ENCODE results near the gene CCN2.
"Not testable (repeated sequence)": the region's sequence is repeated elsewhere in the genome, so short reads cannot be mapped to it uniquely, and the experiment has no call there.

The CCN2 gene

DNA sequence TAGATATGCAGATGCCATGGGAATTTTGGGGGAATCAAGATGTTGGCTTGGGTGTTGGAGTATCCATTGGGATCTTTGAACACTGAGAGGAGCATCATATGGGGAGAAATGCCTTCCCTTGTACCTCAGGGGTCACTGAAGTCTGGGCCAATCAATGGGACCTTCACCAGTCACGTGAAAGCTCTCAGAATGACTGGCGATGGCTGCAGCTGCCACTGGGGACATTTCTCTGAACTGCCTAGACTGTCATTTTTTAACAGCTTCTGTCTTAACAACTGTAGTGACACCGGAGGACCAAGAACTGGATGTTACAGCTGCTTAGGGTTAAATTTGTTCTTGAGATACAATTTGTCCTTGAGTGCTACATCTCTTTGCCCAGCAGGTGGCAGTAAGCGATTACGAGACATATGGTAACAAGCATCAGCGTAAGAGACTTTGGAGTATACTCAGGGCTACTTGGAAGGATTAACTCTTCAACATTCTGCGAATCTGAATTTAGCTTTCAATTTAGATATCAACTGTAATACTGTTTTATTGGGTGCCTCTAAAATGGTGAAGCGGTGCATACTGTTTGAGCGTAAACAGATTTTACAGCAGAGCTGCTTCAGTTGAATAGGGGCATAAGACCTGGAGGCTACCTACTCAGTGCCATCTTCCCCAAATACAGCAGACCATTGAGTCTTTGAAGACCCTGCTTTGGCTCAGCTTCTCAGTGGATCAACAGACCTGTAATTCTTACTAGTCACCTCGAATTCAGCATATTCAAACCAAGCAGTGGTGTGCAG lies 36.0 kb downstream of the CCN2 start:
- FAIRE-seq = peak; percentile 97

DNA sequence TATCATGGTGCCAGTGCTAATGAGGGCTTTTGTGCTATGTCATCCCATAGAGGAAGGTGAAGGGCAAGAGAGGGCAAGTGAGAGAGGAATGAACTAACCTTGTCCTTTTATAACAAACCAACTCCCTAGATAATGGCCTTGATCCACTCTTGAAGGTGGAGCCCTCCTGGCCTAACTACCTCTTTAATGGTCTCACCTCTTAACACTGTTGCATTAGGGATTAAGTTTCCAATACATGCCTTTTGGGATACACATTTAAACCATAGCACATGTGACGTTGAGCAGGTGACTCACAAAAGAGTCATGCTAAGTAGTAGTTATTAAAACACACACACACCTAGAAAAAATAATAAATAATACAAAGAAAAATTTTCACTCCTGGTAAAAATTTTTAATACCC lies 36.9 kb downstream of the CCN2 start:
- no peak for DNase-seq (ENCODE audit: insufficient read length, low spot score)
- FAIRE-seq = no peak

More for the DNA sequence above, 36.0 kb downstream of the CCN2 start:
- peak; percentile 21 for DNase-seq (ENCODE audit: insufficient read length, low spot score)

DNA sequence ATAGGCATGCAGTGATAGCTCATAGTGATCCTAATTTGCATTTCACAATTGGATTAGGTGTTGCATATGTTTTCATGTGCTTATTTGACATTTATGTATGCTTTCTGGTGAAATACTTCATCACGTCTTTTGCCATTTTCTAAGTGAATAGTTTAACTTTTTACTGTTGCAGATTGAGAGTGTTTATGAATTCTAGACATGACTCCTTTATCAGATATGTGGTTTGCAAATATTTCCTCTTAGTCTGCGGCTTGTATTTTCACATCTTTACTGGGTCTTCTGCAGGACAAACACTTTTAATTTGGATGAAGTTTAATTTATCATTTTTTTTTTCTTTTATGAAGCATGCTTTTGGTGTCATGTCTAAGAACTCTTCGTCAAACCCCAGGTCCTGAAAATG lies 39.2 kb downstream of the CCN2 start:
- FAIRE-seq (no peak), DNase-seq (ENCODE audit: insufficient read length, low spot score) (no peak)

DNA sequence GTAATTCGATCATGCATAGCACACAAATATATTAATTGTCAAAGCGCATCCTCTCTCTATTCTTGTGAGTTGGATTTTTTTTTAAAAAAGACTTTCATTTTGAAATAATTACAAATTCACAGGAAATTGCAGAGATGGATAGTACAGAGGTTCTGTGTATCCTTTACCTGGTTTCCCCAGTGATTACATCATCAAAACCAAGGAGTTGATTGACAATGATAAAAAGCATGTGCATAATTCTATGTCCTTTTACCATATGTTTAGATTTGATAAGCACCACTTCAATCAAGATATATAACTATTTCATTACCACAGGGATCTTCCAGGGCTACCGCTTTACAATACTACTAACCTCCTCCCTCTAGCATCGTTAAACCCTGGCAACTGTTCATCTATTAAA lies 40.2 kb downstream of the CCN2 start:
- no peak for FAIRE-seq
- DNase-seq (ENCODE audit: insufficient read length, low spot score) = no peak

DNA sequence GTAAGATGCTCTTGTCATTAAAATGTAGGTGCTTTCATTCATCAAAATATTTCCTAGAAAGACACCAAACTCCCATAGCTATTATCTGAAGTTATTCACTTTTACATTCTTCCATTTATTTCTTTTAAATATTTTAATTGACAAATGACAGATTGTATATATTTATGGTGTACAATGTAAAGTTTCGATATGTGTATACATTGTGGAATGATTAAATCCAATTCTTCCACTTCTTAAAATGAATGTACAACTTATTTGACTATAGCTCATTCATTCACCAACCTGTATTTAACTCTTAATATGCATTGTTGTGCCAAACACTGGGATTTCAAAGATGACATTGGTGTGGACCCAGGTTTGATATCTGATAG lies 41.0 kb downstream of the CCN2 start:
- no peak for DNase-seq (ENCODE audit: insufficient read length, low spot score)
- FAIRE-seq = no peak

DNA sequence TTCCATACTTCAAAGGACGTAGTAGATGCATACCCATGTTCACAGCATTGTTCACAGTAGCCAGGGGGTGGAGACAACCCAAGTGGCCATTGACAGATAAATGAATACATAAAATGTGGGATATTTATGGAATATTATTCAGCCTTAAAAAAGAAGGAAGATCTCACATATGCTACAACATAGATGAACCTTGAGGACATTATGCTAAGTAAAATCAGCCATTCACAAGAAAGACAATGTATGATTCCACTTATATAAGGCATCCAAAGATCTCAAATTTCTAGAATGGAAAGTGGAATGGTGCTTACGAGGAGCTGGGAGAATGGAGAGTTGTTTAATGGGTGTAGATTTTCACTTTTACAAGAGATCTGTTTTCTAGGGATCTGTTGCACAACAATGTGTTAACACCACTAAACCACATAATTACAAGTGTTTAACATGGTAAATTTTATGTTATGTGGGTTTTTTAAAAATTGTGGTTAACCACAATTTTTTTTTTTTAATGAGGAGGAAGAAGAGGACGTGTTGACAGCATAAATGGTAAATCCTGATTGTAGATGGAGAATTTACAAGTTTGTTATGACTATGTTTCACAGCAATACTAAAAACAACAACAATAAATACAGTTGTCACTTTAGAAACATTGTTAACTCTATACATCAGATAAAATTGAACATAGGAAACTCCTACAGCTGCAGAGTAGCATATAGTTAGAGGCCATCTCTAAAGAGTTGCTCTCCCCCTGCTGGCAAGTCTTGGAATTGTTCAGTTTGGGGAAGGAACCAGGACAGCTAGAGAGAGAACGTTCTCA lies 41.6 kb downstream of the CCN2 start:
- DNase-seq (ENCODE audit: insufficient read length, low spot score) = peak; percentile 20
- peak; percentile 72 for FAIRE-seq

DNA sequence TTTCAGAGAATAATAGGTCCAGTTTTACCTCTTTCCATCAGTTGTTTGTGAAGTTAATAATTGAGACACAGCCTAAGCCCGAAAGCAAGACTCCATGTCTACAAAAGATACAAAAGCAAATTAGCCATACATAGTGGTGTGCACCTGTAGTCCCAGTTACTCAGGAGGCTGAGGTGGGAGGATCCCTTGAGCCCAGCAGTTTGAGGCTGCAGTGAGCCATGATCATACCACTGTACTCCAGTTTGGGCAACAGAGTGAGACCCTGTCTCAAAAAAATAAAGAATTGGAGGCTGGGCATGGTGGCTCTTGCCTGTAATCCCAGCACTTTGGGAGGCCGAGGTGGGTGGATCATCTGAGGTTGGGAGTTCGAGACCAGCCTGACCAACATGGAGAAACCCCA lies 42.4 kb downstream of the CCN2 start:
- not testable (repeated sequence) for FAIRE-seq; DNase-seq (ENCODE audit: insufficient read length, low spot score)

DNA sequence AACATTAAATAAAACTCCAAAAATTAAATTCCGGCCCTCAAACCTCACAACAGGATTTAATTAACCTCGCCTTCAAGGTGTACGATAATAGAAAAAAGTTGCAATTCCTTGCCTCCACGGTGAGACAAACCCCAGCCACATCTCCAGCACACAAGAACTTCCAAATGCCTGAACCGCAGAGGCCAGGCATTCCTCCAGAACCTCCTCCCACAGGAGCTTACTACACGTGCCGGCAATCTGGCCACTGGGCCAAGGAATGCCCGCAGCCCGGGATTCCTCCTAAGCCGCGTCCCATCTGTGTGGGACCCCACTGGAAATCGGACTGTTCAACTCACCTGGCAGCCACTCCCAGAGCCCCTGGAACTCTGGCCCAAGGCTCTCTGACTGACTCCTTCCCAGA lies 47.4 kb downstream of the CCN2 start:
- not testable (repeated sequence) for FAIRE-seq; DNase-seq (ENCODE audit: insufficient read length, low spot score)

DNA sequence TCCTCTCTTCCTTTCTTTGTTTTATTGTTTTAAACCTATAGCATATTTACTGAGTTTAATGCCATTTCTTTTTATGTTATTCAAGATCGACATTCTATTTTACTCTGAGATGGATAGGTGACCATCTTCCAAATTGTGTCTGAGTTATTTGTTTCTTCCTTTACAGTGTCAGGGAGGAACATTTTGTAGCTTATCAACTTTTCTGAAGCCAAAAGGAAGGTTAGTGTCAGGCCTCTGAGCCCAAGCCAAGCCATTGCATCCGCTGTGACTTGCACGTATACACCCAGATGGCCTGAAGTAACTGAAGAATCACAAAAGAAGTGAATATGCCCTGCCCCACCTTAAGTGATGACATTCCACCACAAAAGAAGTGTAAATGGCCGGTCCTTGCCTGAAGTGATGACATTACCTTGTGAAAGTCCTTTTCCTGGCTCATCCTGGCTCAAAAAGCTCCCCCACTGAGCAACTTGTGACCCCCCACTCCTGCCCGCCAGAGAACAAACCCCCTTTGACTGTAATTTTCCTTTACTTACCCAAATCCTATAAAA lies 49.8 kb downstream of the CCN2 start:
- not testable (repeated sequence) for FAIRE-seq; DNase-seq (ENCODE audit: insufficient read length, low spot score)

DNA sequence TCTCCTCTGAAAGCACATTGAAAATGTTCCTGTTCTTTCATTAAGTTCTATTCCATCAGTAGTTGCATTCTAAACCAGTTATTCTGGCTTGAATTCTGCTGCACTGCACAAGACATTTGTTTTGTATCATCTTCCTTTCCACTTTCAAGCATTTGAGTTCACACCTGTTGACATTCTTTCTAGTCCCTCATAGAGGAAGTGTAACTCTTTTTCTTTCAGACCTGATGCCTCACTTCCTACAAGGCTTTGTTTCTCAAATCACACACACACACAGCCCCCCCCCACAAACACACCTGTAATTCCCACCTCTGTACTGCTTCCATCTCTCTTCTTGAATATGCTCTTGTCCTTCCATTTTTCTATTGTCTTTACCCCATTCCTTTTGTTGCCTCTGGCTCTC lies 50.9 kb downstream of the CCN2 start:
- no peak for FAIRE-seq
- DNase-seq (ENCODE audit: insufficient read length, low spot score) = no peak

DNA sequence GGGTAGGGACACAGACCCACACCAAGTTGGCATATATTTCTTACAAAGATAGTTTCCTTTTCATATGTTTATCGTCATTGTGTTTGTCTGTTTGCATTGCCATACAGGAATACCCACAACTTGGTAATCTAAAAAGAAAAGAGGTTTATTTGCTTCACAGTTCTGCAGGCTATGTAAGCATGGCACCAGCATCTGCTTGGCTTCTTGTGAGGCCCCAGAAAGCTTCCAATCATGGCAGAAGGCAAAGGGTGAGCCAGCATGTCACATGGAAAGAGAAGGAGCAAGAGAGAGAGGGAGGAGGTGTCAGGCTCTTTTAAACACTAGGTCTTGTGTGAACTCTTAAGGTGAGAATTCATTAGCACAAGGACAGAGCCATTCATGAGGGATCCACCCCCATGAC lies 52.5 kb downstream of the CCN2 start:
- no peak for DNase-seq (ENCODE audit: insufficient read length, low spot score)
- no peak for FAIRE-seq
